Embryonic facial prominence (tissue), 1 donor: Measurements from ENCODE around the gene PSMG1.
"Not testable (repeated sequence)": the region's sequence is repeated elsewhere in the genome, so short reads cannot be mapped to it uniquely, and the experiment has no call there.

ENCODE experiments used
- DNase-seq: peaks from one replicate; pipeline ENCODE4 v3.0.0-alpha.2; 2016; ENCODE audit errors: extremely low spot score

The PSMG1 gene

GRCh38 chr21:39183272-39184049 is at the start of gene PSMG1:
TSS of gene PSMG1 (minus strand) at chr21:39183451. CDS start at chr21:39183385, 66 bp downstream.
- peak; percentile 76 for DNase-seq

- DNase-seq, result no peak
Observed at GRCh38 chr21:39232861-39233291, 49.6 kb upstream of the PSMG1 start.

- no peak for DNase-seq
Observed at GRCh38 chr21:39224930-39225329, 41.7 kb upstream of the PSMG1 start.

GRCh38 chr21:39221997-39222486 is 38.8 kb upstream of the PSMG1 start:
- DNase-seq, result no peak

GRCh38 chr21:39221282-39221996 is 38.2 kb upstream of the PSMG1 start:
- no peak for DNase-seq

GRCh38 chr21:39220875-39221274 is 37.6 kb upstream of the PSMG1 start:
- not testable (repeated sequence) for DNase-seq

- no peak for DNase-seq
Observed at GRCh38 chr21:39220150-39220549, 36.9 kb upstream of the PSMG1 start.

- no peak for DNase-seq
Observed at GRCh38 chr21:39218082-39218409, 34.8 kb upstream of the PSMG1 start.

GRCh38 chr21:39217356-39218081 is 34.3 kb upstream of the PSMG1 start:
- no peak for DNase-seq

- DNase-seq, result no peak
Observed at GRCh38 chr21:39216290-39216689, 33.0 kb upstream of the PSMG1 start.

GRCh38 chr21:39215078-39215477 is 31.8 kb upstream of the PSMG1 start:
- DNase-seq, result no peak

- DNase-seq, result no peak
Observed at GRCh38 chr21:39209334-39209688, 26.1 kb upstream of the PSMG1 start.

- no peak for DNase-seq
Observed at GRCh38 chr21:39208624-39209333, 25.5 kb upstream of the PSMG1 start.

- no peak for DNase-seq
Observed at GRCh38 chr21:39204134-39204533, 20.9 kb upstream of the PSMG1 start.

GRCh38 chr21:39198800-39199199 is 15.5 kb upstream of the PSMG1 start:
- no peak for DNase-seq

GRCh38 chr21:39197448-39198233 is 14.4 kb upstream of the PSMG1 start:
- DNase-seq, result no peak

- DNase-seq, result no peak
Observed at GRCh38 chr21:39196838-39197237, 13.6 kb upstream of the PSMG1 start.

- no peak for DNase-seq
Observed at GRCh38 chr21:39196310-39196709, 13.1 kb upstream of the PSMG1 start.

GRCh38 chr21:39193380-39193779 is 10.1 kb upstream of the PSMG1 start:
- DNase-seq, result no peak

- DNase-seq, result no peak
Observed at GRCh38 chr21:39189857-39190604, 6.8 kb upstream of the PSMG1 start.
